Measurements from ENCODE around the gene SOHLH1. TPM values are rescaled to one million over a fixed set of nuclear protein-coding genes. Genes with fewer than 3 reads are reported as not detected.

Gene SOHLH1
- total and polyA plus RNA-seq, 2 of the 13 experiments (the other 11 are each of a cell fraction or from before 2014, with no cell fraction given): 0.15 TPM

GRCh38 chr9:135664801-135665794 lies 34.2 kb downstream of the SOHLH1 start:
- Histone ChIP-seq H3K4me3 (replicated peaks in 1 of 3; ENCODE audit: insufficient read depth in 1 of 3, low read depth in 2 of 3, low read length in 3 of 3) (no peak overlapping the region), H3K27ac (ENCODE audit: extremely low read length, insufficient read depth, low read length) (no peak overlapping the region), H3K27me3 (ENCODE audit: control insufficient read depth in 1 of 2, insufficient read depth in 2 of 2, low read length in 2 of 2) (peaks cover 10 to 46% of the 10 kb centered on the region in 2 experiments; a peak in 4 of 5 replicates), H3K9ac (ENCODE audit: insufficient read depth, low read depth, low read length) (no peak overlapping the region), H3K9me3 (ENCODE audit: low read length) (no peaks in the 10 kb centered on the region), H3K36me3 (replicated peaks in 1 of 2; ENCODE audit: control insufficient read depth in 1 of 2, insufficient read depth in 2 of 2, low read length in 2 of 2) (no peaks in the 10 kb centered on the region), H4K20me1 (ENCODE audit: insufficient read depth, low read length) (0 out of 2 replicates have a peak, but pooled peaks cover 2% of the 10 kb centered on the region), H3K4me1 (ENCODE audit: insufficient read depth, low read length) (0 out of 2 replicates have a peak, but pooled peaks cover 4% of the 10 kb centered on the region), H2AFZ (ENCODE audit: low read length) (no peak overlapping the region), H3K4me2 (ENCODE audit: low read depth, low read length) (no peak overlapping the region), H3K79me2 (ENCODE audit: insufficient read depth, low read length) (no peaks in the 10 kb centered on the region)
- no peak for DNase-seq (ENCODE audit: low spot score)
- no peak for FAIRE-seq
- ChIA-PET POLR2A (no interaction called here), CTCF (ENCODE audit: low intra/inter-chr PET ratio, low total read pairs) (no interaction called here)
- in situ Hi-C loops (cut with HindIII; ENCODE audit: extremely low pct_ligation_motif_present, low pct_unique_long_range_greater_than_20kb): no loop called here
- WGBS (ENCODE audit: low lambda C conversion rate): 1% methylated on average over 9 of the region's 32 CpGs
- TF ChIP-seq ZSCAN20 (CRISPR knock-in tag; IDR thresholded peaks at IDR 0.05; ENCODE audit: borderline replicate concordance): no peak
- TF ChIP-seq ZNF235 (CRISPR knock-in tag; IDR thresholded peaks at IDR 0.05; ENCODE audit: borderline replicate concordance): no peak
- no peak for TF ChIP-seq ZNF749 (CRISPR knock-in tag; IDR thresholded peaks at IDR 0.05; ENCODE audit: borderline replicate concordance)
- TF ChIP-seq ZNF350 (CRISPR knock-in tag; IDR thresholded peaks at IDR 0.05; ENCODE audit: borderline replicate concordance, low read depth): no peak
- TF ChIP-seq MZF1 (CRISPR knock-in tag; IDR thresholded peaks at IDR 0.05; ENCODE audit: borderline replicate concordance): no peak
- no peak for TF ChIP-seq ZNF737 (CRISPR knock-in tag; IDR thresholded peaks at IDR 0.05; ENCODE audit: borderline replicate concordance)
- TF ChIP-seq ERF (CRISPR knock-in tag; IDR thresholded peaks at IDR 0.05): no peak
- TF ChIP-seq, protein P1, sequence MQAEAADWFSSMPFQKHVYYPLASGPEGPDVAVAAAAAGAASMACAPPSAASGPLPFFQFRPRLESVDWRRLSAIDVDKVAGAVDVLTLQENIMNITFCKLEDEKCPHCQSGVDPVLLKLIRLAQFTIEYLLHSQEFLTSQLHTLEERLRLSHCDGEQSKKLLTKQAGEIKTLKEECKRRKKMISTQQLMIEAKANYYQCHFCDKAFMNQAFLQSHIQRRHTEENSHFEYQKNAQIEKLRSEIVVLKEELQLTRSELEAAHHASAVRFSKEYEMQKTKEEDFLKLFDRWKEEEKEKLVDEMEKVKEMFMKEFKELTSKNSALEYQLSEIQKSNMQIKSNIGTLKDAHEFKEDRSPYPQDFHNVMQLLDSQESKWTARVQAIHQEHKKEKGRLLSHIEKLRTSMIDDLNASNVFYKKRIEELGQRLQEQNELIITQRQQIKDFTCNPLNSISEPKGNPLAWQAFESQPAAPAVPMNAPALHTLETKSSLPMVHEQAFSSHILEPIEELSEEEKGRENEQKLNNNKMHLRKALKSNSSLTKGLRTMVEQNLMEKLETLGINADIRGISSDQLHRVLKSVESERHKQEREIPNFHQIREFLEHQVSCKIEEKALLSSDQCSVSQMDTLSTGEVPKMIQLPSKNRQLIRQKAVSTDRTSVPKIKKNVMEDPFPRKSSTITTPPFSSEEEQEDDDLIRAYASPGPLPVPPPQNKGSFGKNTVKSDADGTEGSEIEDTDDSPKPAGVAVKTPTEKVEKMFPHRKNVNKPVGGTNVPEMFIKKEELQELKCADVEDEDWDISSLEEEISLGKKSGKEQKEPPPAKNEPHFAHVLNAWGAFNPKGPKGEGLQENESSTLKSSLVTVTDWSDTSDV (CRISPR knock-in tag; IDR thresholded peaks at IDR 0.05): no peak
- no peak for TF ChIP-seq SKI (IDR thresholded peaks at IDR 0.05; ENCODE audit: partially characterized antibody)
- TF ChIP-seq CHD4 (IDR thresholded peaks at IDR 0.05; ENCODE audit: borderline replicate concordance, low read length): no peak
- TF ChIP-seq HOXA7 (CRISPR knock-in tag; IDR thresholded peaks at IDR 0.05): no peak
- no peak for TF ChIP-seq SMARCC2 (IDR thresholded peaks at IDR 0.05)
- no peak for TF ChIP-seq ZEB1 (IDR thresholded peaks at IDR 0.05; ENCODE audit: insufficient replicate concordance, low read depth)
- TF ChIP-seq, protein P2, sequence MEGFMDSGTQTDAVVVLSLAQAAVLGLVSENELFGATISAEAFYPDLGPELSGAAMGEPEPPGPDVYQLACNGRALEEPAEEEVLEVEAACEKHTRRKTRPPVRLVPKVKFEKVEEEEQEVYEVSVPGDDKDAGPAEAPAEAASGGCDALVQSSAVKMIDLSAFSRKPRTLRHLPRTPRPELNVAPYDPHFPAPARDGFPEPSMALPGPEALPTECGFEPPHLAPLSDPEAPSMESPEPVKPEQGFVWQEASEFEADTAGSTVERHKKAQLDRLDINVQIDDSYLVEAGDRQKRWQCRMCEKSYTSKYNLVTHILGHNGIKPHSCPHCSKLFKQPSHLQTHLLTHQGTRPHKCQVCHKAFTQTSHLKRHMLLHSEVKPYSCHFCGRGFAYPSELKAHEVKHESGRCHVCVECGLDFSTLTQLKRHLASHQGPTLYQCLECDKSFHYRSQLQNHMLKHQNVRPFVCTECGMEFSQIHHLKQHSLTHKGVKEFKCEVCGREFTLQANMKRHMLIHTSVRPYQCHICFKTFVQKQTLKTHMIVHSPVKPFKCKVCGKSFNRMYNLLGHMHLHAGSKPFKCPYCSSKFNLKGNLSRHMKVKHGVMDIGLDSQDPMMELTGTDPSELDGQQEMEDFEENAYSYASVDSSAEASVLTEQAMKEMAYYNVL (CRISPR knock-in tag; IDR thresholded peaks at IDR 0.05; ENCODE audit: borderline replicate concordance): no peak
- no TSS peak for BruUV-seq (replicated peaks)
- intact Hi-C loops (cut with micrococcal nuclease; ENCODE audit: unreplicated experiment): no loop called here
- ATAC-seq: no peak

All from HepG2 (cell line).